DOHH2 (cell line): ENCODE results near the gene MFGE8.

Experiments used
- H3F3A ChIP-seq: fragments of 200-600 bp; sonication (generic), shearing (Covaris generic); 2 replicates; pipeline ENCODE4 v1.6.0; 2016; ENCODE audit warnings: antibody characterized with exemption, mild to moderate bottlenecking; ENCODE audit not compliant: control insufficient read depth, insufficient read depth
- H3K27ac ChIP-seq: fragments of 200-600 bp; sonication (generic); 2 replicates; pipeline ENCODE4 v1.5.1; 2014; ENCODE audit warnings: low read depth, mild to moderate bottlenecking, low read length, moderate library complexity
- H3K27me3 ChIP-seq: fragments of 200-600 bp; sonication (generic); 2 replicates; pipeline ENCODE4 v1.6.1; 2014; ENCODE audit warnings: mild to moderate bottlenecking, low read length, mixed read lengths; ENCODE audit not compliant: control insufficient read depth
- H3K36me3 ChIP-seq: fragments of 200-600 bp; sonication (generic); 2 replicates; pipeline ENCODE4 v1.6.1; 2014; ENCODE audit warnings: mild to moderate bottlenecking, low read length, moderate library complexity, mixed read lengths; ENCODE audit not compliant: control insufficient read depth
- H3K4me1 ChIP-seq: fragments of 200-600 bp; sonication (generic); 2 replicates; pipeline ENCODE4 v1.6.1; 2014; ENCODE audit warnings: mild to moderate bottlenecking, low read length, mixed read lengths; ENCODE audit not compliant: control insufficient read depth
- H3K4me2 ChIP-seq: fragments of 200-600 bp; sonication (generic); 2 replicates; pipeline ENCODE4 v1.6.0; 2014; ENCODE audit warnings: mild to moderate bottlenecking, low read length, moderate library complexity
- H3K4me3 ChIP-seq: fragments of 200-600 bp; sonication (generic); 2 replicates; pipeline ENCODE4 v1.5.1; 2014; ENCODE audit warnings: mild to moderate bottlenecking, low read length, mixed read lengths
- H3K79me2 ChIP-seq: fragments of 200-600 bp; sonication (generic); 2 replicates; pipeline ENCODE4 v1.6.1; 2014; ENCODE audit warnings: mild to moderate bottlenecking, low read length, mixed read lengths; ENCODE audit not compliant: control insufficient read depth
- H3K9me2 ChIP-seq: fragments of 200-600 bp; sonication (generic); replicated peaks from 2 replicates; pipeline ENCODE4 v1.6.1; 2014; ENCODE audit warnings: mild to moderate bottlenecking, low read length, mixed read lengths; ENCODE audit not compliant: control insufficient read depth
- H3K9me3 ChIP-seq: fragments of 200-600 bp; sonication (generic); 2 replicates; pipeline ENCODE4 v1.6.1; 2014; ENCODE audit warnings: antibody characterized with exemption, low read length, mixed read lengths; ENCODE audit not compliant: control insufficient read depth, insufficient read depth
- H4K20me1 ChIP-seq: fragments of 200-600 bp; sonication (generic); 2 replicates; pipeline ENCODE4 v1.6.0; 2014; ENCODE audit warnings: low read depth, mild to moderate bottlenecking, antibody characterized with exemption, low read length, moderate library complexity; ENCODE audit not compliant: control insufficient read depth, insufficient read depth
- CTCF ChIP-seq: fragments of 200-600 bp; sonication (generic); IDR thresholded peaks from one replicate; pipeline ENCODE4 v1.5.1; 2014; ENCODE audit warnings: antibody characterized with exemption, mild to moderate bottlenecking, low read depth, low read length; ENCODE audit not compliant: poor library complexity, severe bottlenecking
- EZH2phosphoT487 ChIP-seq: fragments of 200-600 bp; sonication (generic); IDR thresholded peaks from 2 replicates; pipeline ENCODE4 v1.6.1; 2017; ENCODE audit warnings: borderline replicate concordance, mild to moderate bottlenecking, antibody characterized with exemption, low read length, moderate library complexity, mixed read lengths

Gene MFGE8

GRCh38 chr15:88860212-88860611 is 53.0 kb downstream of the MFGE8 start:
- Histone ChIP-seq H3K4me2 (no peak overlapping the region), H3K9me3 (no peaks in the 10 kb centered on the region), H3K79me2 (no peaks in the 10 kb centered on the region), H3K4me1 (no peaks in the 10 kb centered on the region), H3K9me2 (no peaks in the 10 kb centered on the region), H3K27me3 (peaks cover 3% of the 10 kb centered on the region; the same call in 1 of the 2 replicates), H3K36me3 (no peaks in the 10 kb centered on the region), H3K4me3 (no peak overlapping the region), H3K27ac (no peak overlapping the region), H4K20me1 (no peaks in the 10 kb centered on the region), H3F3A (no peaks in the 10 kb centered on the region)
- TF ChIP-seq EZH2phosphoT487 (no peak), CTCF (no peak)

- Histone ChIP-seq H3K4me1 (no peaks in the 10 kb centered on the region), H3F3A (no peaks in the 10 kb centered on the region), H3K36me3 (no peaks in the 10 kb centered on the region), H4K20me1 (no peaks in the 10 kb centered on the region), H3K4me2 (no peak overlapping the region), H3K9me3 (peaks cover 4% of the 10 kb centered on the region; the same call in 1 of the 2 replicates), H3K27ac (no peak overlapping the region), H3K9me2 (no peaks in the 10 kb centered on the region), H3K79me2 (no peaks in the 10 kb centered on the region), H3K27me3 (peaks cover 3% of the 10 kb centered on the region; the same call in 1 of the 2 replicates), H3K4me3 (no peak overlapping the region)
- no peak for TF ChIP-seq EZH2phosphoT487
- TF ChIP-seq CTCF: no peak
Measured at GRCh38 chr15:88859550-88859949, 53.6 kb downstream of the MFGE8 start.

GRCh38 chr15:88858934-88859333 is 54.2 kb downstream of the MFGE8 start:
- peaks cover 3% of the 10 kb centered on the region; the same call in 1 of the 2 replicates for H3K27me3 ChIP-seq
- H3F3A ChIP-seq: no peaks in the 10 kb centered on the region
- H3K27ac ChIP-seq: no peak overlapping the region
- H3K4me3 ChIP-seq: no peak overlapping the region
- no peaks in the 10 kb centered on the region for H3K4me1 ChIP-seq
- no peaks in the 10 kb centered on the region for H4K20me1 ChIP-seq
- TF ChIP-seq CTCF: no peak
- TF ChIP-seq EZH2phosphoT487: no peak
- H3K79me2 ChIP-seq: no peaks in the 10 kb centered on the region
- peaks cover 7% of the 10 kb centered on the region; the same call in 1 of the 2 replicates for H3K9me3 ChIP-seq
- no peaks in the 10 kb centered on the region for H3K36me3 ChIP-seq
- H3K4me2 ChIP-seq: no peak overlapping the region
- no peaks in the 10 kb centered on the region for H3K9me2 ChIP-seq

GRCh38 chr15:88852476-88852875 is 60.7 kb downstream of the MFGE8 start:
- Histone ChIP-seq H3K4me1 (no peaks in the 10 kb centered on the region), H3K4me3 (no peak overlapping the region), H3F3A (no peaks in the 10 kb centered on the region), H3K4me2 (no peak overlapping the region), H3K9me3 (peaks cover 9% of the 10 kb centered on the region; the same call in 1 of the 2 replicates), H4K20me1 (no peaks in the 10 kb centered on the region), H3K9me2 (no peaks in the 10 kb centered on the region), H3K27ac (no peak overlapping the region), H3K79me2 (no peaks in the 10 kb centered on the region), H3K36me3 (no peaks in the 10 kb centered on the region), H3K27me3 (no peaks in the 10 kb centered on the region)
- TF ChIP-seq CTCF: no peak
- no peak for TF ChIP-seq EZH2phosphoT487
